GM12878 (cell line): ENCODE measurements around the gene C1RL. TPM values are rescaled to one million over a fixed set of nuclear protein-coding genes. Genes with fewer than 3 reads are reported as not detected.

Experiments
- ATAC-seq: fragments of 200-7000 bp; cut with Tn5 transposase; 3 replicates; pipeline ENCODE4 v1.9.1; 2020; ENCODE audit warnings: mild to moderate bottlenecking, moderate library complexity
- BruUV-seq: library from RNA; stranded (reverse); fragments of 400-500 nt; replicated peaks from 2 replicates; lab custom pipeline; 2021; lab: Mats Ljungman, UMichigan
- CTCF ChIA-PET: fragments of 300-600 bp; sonication (Branson Sonifier 250); formaldehyde crosslinking; extraction: SDS; loops from one replicate; lab custom pipeline; 2021; ENCODE audit warnings: inconsistent platforms; lab: Yijun Ruan, JAX
- POLR2A ChIA-PET: fragments of 350-600 bp; formaldehyde crosslinking; extraction: SDS; loops from one replicate; lab custom pipeline; 2021; ENCODE audit warnings: inconsistent platforms; lab: Charles Lee
- RAD21 ChIA-PET: fragments of 300-600 bp; sonication (Branson Sonifier 250); formaldehyde crosslinking; loops from one replicate; lab custom pipeline; 2023; ENCODE audit warnings: antibody characterized with exemption; ENCODE audit not compliant: unreplicated experiment; lab: Charles Lee
- SMC1A ChIA-PET: fragments of 300-600 bp; sonication (Branson Sonifier 250); formaldehyde crosslinking; loops from one replicate; lab custom pipeline; 2023; ENCODE audit not compliant: unreplicated experiment, uncharacterized antibody; lab: Charles Lee
- DNase-seq: peaks from one replicate; pipeline ENCODE4 v3.0.0-alpha.2; 2011; ENCODE audit warnings: low read depth, low spot score
- FAIRE-seq: peaks from 3 replicates; lab custom pipeline; 2011; peaks lifted over from hg19 to GRCh38; lab: Jason Lieb, UNC
- H2AFZ ChIP-seq: 2 replicates; pipeline ENCODE4 v1.6.0; 2011; ENCODE audit warnings: low read depth, low read length, control low read depth; ENCODE audit not compliant: control insufficient read depth
- H3K27ac ChIP-seq: 2 replicates; pipeline ENCODE4 v1.5.1; 2011; ENCODE audit warnings: control low read depth; ENCODE audit not compliant: control insufficient read depth, insufficient read depth
- H3K27me3 ChIP-seq, 2 experiments: replicated peaks in 1 of 2; 2 replicates each; pipeline versions ENCODE4 v1.6.0 to v1.6.1; 2011; ENCODE audit warnings: low read length in 1 of 2; ENCODE audit not compliant: control insufficient read depth in 2 of 2, insufficient read depth in 2 of 2
- H3K36me3 ChIP-seq, 2 experiments: 2 replicates each; pipeline ENCODE4 v1.5.1; 2011; ENCODE audit warnings: low read length in 1 of 2; ENCODE audit not compliant: control insufficient read depth in 2 of 2, insufficient read depth in 2 of 2
- H3K4me1 ChIP-seq: 2 replicates; pipeline ENCODE4 v1.6.1; 2011; ENCODE audit warnings: mild to moderate bottlenecking, low read length, moderate library complexity, mixed read lengths; ENCODE audit not compliant: control insufficient read depth, insufficient read depth
- H3K4me2 ChIP-seq: 2 replicates; pipeline ENCODE4 v1.6.0; 2011; ENCODE audit warnings: control low read depth; ENCODE audit not compliant: control insufficient read depth, insufficient read depth
- H3K4me3 ChIP-seq: fragments of 200-600 bp; sonication (generic); 2 replicates; pipeline ENCODE4 v1.5.1; 2016
- H3K79me2 ChIP-seq: 2 replicates; pipeline ENCODE4 v1.6.0; 2011; ENCODE audit warnings: low read length; ENCODE audit not compliant: control insufficient read depth, insufficient read depth
- H3K9ac ChIP-seq: 2 replicates; pipeline ENCODE4 v1.8.0; 2011; ENCODE audit warnings: low read length, control low read depth, mixed read lengths; ENCODE audit not compliant: control insufficient read depth, insufficient read depth
- H3K9me3 ChIP-seq: replicated peaks from 3 replicates; pipeline ENCODE4 v1.5.1; 2011; ENCODE audit warnings: mild to moderate bottlenecking, low read length; ENCODE audit not compliant: control insufficient read depth, insufficient read depth
- H4K20me1 ChIP-seq: 2 replicates; pipeline ENCODE4 v1.6.0; 2011; ENCODE audit not compliant: control insufficient read depth, insufficient read depth
- ATF2 ChIP-seq: IDR thresholded peaks from 2 replicates; pipeline ENCODE4 v1.6.1; 2012; ENCODE audit warnings: low read length, inconsistent platforms
- CHD1 ChIP-seq: IDR thresholded peaks from 2 replicates; pipeline ENCODE4 v1.6.1; 2012; ENCODE audit warnings: low read depth, low read length, improper control_type of control experiment
- EGR1 ChIP-seq, 2 experiments: IDR thresholded peaks; 1 replicate in 1 of 2; 2 replicates in 1 of 2; pipeline ENCODE4 v1.6.1; 2011 to 2012; ENCODE audit warnings: low read depth in 2 of 2, low read length in 2 of 2, borderline replicate concordance in 1 of 2, mild to moderate bottlenecking in 1 of 2, moderate library complexity in 1 of 2
- EZH2 ChIP-seq: IDR thresholded peaks from 2 replicates; pipeline ENCODE4 v1.6.1; 2012; ENCODE audit warnings: low read depth, mild to moderate bottlenecking, control low read depth, inconsistent platforms, low read length, borderline replicate concordance; ENCODE audit not compliant: control insufficient read depth
- FOXM1 ChIP-seq: IDR thresholded peaks from 2 replicates; pipeline ENCODE4 v1.6.1; 2012; ENCODE audit warnings: low read depth, mild to moderate bottlenecking, inconsistent platforms, low read length, moderate library complexity
- POLR2A ChIP-seq: IDR thresholded peaks from 2 replicates; pipeline ENCODE4 v1.6.1; 2011; ENCODE audit warnings: low read depth, mild to moderate bottlenecking, low read length
- PRDM15 ChIP-seq: fragments of 450-650 bp; formaldehyde crosslinking; IDR thresholded peaks from 2 replicates; pipeline ENCODE4 v1.4.0; 2020; ENCODE audit warnings: mild to moderate bottlenecking, moderate library complexity
- RELA ChIP-seq: fragments of 450-650 bp; IDR thresholded peaks from 2 replicates; pipeline ENCODE4 v1.8.0; 2014; ENCODE audit warnings: borderline replicate concordance; ENCODE audit not compliant: partially characterized antibody
- SIN3A ChIP-seq: IDR thresholded peaks from 2 replicates; pipeline ENCODE4 v1.6.1; 2012; ENCODE audit warnings: low read depth, low read length, improper control_type of control experiment
- TCF12 ChIP-seq: IDR thresholded peaks from 2 replicates; pipeline ENCODE4 v1.6.1; 2011; ENCODE audit warnings: low read depth, mild to moderate bottlenecking, low read length
- ZNF274 ChIP-seq: IDR thresholded peaks from one replicate; pipeline ENCODE4 v1.8.0; 2011; ENCODE audit not compliant: insufficient read length, insufficient read depth
- ZNF384 ChIP-seq: IDR thresholded peaks from 2 replicates; pipeline ENCODE4 v1.6.1; 2012; ENCODE audit warnings: low read depth, mild to moderate bottlenecking, low read length, improper control_type of control experiment, borderline replicate concordance
- WGBS: methylation state at CpG from one replicate; pipeline ENCODE4 v1.1.6; 2016; ENCODE audit warnings: low lambda C conversion rate; ENCODE audit not compliant: insufficient replicate concordance, insufficient coverage; ENCODE audit errors: missing lambda C conversion rate; 5-methylcytosine and 5-hydroxymethylcytosine counted together
- in situ Hi-C: fragments of 300-500 bp; cut with MboI; formaldehyde crosslinking; loops from 9 replicates; pipeline ENCODE4 v1.14.3; 2018; ENCODE audit warnings: mixed read lengths
- intact Hi-C: fragments of 100-400 bp; cut with micrococcal nuclease; formaldehyde crosslinking; loops from one replicate; pipeline ENCODE4 v1.14.2; 2022; ENCODE audit not compliant: unreplicated experiment
- polyA plus RNA-seq, 11 experiments: library from polyadenylated mRNA; depleted of rRNA in 4 of 11; unstranded in 6 of 11; stranded (reverse) in 5 of 11; fragments of >200 nt; fragmentation: Nextera tagmentation in 4 of 11; fragmentation: Illumina TruSeq in 1 of 11; extraction: Ambion mirVana in 4 of 11; extraction: Trizol in 1 of 11; gene quantifications; 1 replicate in 1 of 11; 2 replicates in 10 of 11; pipeline versions ENCODE4 v1.2.1 to v1.2.3, GENCODE V29; 2011 to 2016; ENCODE audit warnings: inconsistent platforms in 2 of 11, missing spikeins in 2 of 11, low read depth in 1 of 11
- total RNA-seq, 4 experiments: library from RNA; depleted of rRNA in 3 of 4; stranded (reverse); fragments of >200 nt in 3 of 4; fragmentation: Illumina TruSeq in 1 of 4; extraction: Trizol in 1 of 4; gene quantifications; 2 replicates each; pipeline versions ENCODE4 v1.2.1 to v1.2.3, GENCODE V29; 2013 to 2021

The C1RL gene
- total and polyA plus RNA-seq, 10 of the 15 experiments (the other 5 are each of a cell fraction or from before 2014, with no cell fraction given): 1.3 to 12.8 (median 8.1) TPM

- intact Hi-C loops: no loop called here
- H2AFZ ChIP-seq: no peak overlapping the region
- H3K4me2 ChIP-seq: no peak overlapping the region
- H3K27me3 ChIP-seq: no peaks in the 10 kb centered on the region
- ATAC-seq (no peak), FAIRE-seq (no peak), DNase-seq (no peak)
- no peak overlapping the region for H3K4me3 ChIP-seq
- no peaks in the 10 kb centered on the region for H4K20me1 ChIP-seq
- no peaks in the 10 kb centered on the region for H3K36me3 ChIP-seq
- SMC1A ChIA-PET: no interaction called here
- TF ChIP-seq SIN3A: no peak
- no peak for TF ChIP-seq ATF2
- H3K9ac ChIP-seq: no peak overlapping the region
- POLR2A ChIA-PET: no interaction called here
- H3K4me1 ChIP-seq: no peaks in the 10 kb centered on the region
- no peaks in the 10 kb centered on the region for H3K79me2 ChIP-seq
- no peaks in the 10 kb centered on the region; the same call in 2 of the 3 replicates for H3K9me3 ChIP-seq
- in situ Hi-C loops: no loop called here
- no TSS peak for BruUV-seq
- H3K27ac ChIP-seq: no peak overlapping the region
- RAD21 ChIA-PET: no interaction called here
- CTCF ChIA-PET: no interaction called here
Observed at GRCh38 chr12:7083125-7083524, 25.9 kb downstream of the C1RL start.

GRCh38 chr12:7081037-7081436 is 28.0 kb downstream of the C1RL start:
- H2AFZ ChIP-seq: no peak overlapping the region
- no peaks in the 10 kb centered on the region; the same call in 2 of the 3 replicates for H3K9me3 ChIP-seq
- DNase-seq (no peak), ATAC-seq (no peak), FAIRE-seq (no peak)
- H3K27me3 ChIP-seq: no peaks in the 10 kb centered on the region
- H3K9ac ChIP-seq: no peak overlapping the region
- no peaks in the 10 kb centered on the region for H3K79me2 ChIP-seq
- in situ Hi-C loops (no loop called here), intact Hi-C loops (no loop called here)
- SMC1A ChIA-PET: no interaction called here
- no peak overlapping the region for H3K4me2 ChIP-seq
- H3K36me3 ChIP-seq: no peaks in the 10 kb centered on the region
- H3K4me1 ChIP-seq: no peaks in the 10 kb centered on the region
- POLR2A ChIA-PET: no interaction called here
- H4K20me1 ChIP-seq: no peaks in the 10 kb centered on the region
- CTCF ChIA-PET: no interaction called here
- no peak overlapping the region for H3K27ac ChIP-seq
- RAD21 ChIA-PET: interaction anchor here (0.8 kb wide), 1 partner anchor 27 kb away, joined by 3 read pairs; no protein-coding TSS in a partner anchor
- no peak for TF ChIP-seq ZNF274
- TF ChIP-seq RELA: no peak
- TF ChIP-seq FOXM1: no peak
- TF ChIP-seq TCF12: no peak
- TF ChIP-seq ATF2: no peak
- TF ChIP-seq CHD1: no peak
- TF ChIP-seq PRDM15 (CRISPR knock-in tag): no peak
- TF ChIP-seq ZNF384: no peak
- no peak for TF ChIP-seq EGR1 (IDR thresholded peaks at IDR 0.05; ENCODE audit: borderline replicate concordance in 1 of 2, low read depth in 2 of 2, low read length in 2 of 2)
- TF ChIP-seq POLR2A: no peak
- TF ChIP-seq EZH2: no peak
- TF ChIP-seq, all 136 proteins: peak for 0
- no TSS peak for BruUV-seq
- WGBS: 70% methylated on average over 14 of the region's 14 CpGs
- no peak overlapping the region for H3K4me3 ChIP-seq
